IMR-90 (cell line): ENCODE results near the gene CMKLR1. TPM values are rescaled to one million over a fixed set of nuclear protein-coding genes. Genes with fewer than 3 reads are reported as not detected.

Experiments used
- ATAC-seq: fragments of 200-7000 bp; cut with Tn5 transposase; 2 replicates; pipeline ENCODE4 v1.9.1; 2020; ENCODE audit warnings: low read depth, mild to moderate bottlenecking, moderate library complexity
- BruUV-seq: library from RNA; stranded (reverse); fragments of 400-500 nt; replicated peaks from 2 replicates; lab custom pipeline; 2021; lab: Mats Ljungman, UMichigan
- CTCF ChIA-PET: fragments of 300-600 bp; formaldehyde crosslinking; extraction: SDS; loops from one replicate; lab custom pipeline; 2021; ENCODE audit warnings: antibody characterized with exemption; lab: Yijun Ruan, JAX
- POLR2A ChIA-PET: fragments of 300-600 bp; sonication (Branson Sonifier 250); formaldehyde crosslinking; loops from one replicate; lab custom pipeline; 2022; ENCODE audit warnings: antibody characterized with exemption; ENCODE audit not compliant: unreplicated experiment; lab: Charles Lee
- DNase-seq: peaks from one replicate; pipeline ENCODE4 v3.0.0; 2013
- H2AFZ ChIP-seq: replicated peaks from 2 replicates; pipeline ENCODE3; 2013; ENCODE audit warnings: low read length, mild to moderate bottlenecking; ENCODE audit not compliant: poor library complexity
- H2AK5ac ChIP-seq: 2 replicates; pipeline ENCODE4 v1.6.1; 2013; ENCODE audit warnings: low read depth, low read length, inconsistent platforms
- H2AK9ac ChIP-seq: replicated peaks from 2 replicates; pipeline ENCODE3; 2013; ENCODE audit warnings: mild to moderate bottlenecking, low read depth, low read length, moderate library complexity; ENCODE audit not compliant: poor library complexity
- H2BK120ac ChIP-seq: 2 replicates; pipeline ENCODE4 v1.6.1; 2013; ENCODE audit warnings: low read depth, low read length, inconsistent platforms
- H2BK15ac ChIP-seq: 3 replicates; pipeline ENCODE4 v1.6.1; 2013; ENCODE audit warnings: low read depth, low read length, inconsistent platforms
- H2BK20ac ChIP-seq: 2 replicates; pipeline ENCODE4 v1.6.1; 2013; ENCODE audit warnings: low read depth, mild to moderate bottlenecking, inconsistent platforms, low read length, moderate library complexity
- H2BK5ac ChIP-seq: 2 replicates; pipeline ENCODE4 v1.6.1; 2013; ENCODE audit warnings: mild to moderate bottlenecking, low read depth, low read length, inconsistent platforms; ENCODE audit not compliant: poor library complexity, severe bottlenecking
- H3K14ac ChIP-seq: replicated peaks from 2 replicates; pipeline ENCODE4 v1.6.1; 2013; ENCODE audit warnings: low read depth, low read length, inconsistent platforms
- H3K18ac ChIP-seq: 2 replicates; pipeline ENCODE4 v1.6.1; 2013; ENCODE audit warnings: low read depth, low read length, control low read depth
- H3K23ac ChIP-seq: 2 replicates; pipeline ENCODE4 v1.6.1; 2013; ENCODE audit warnings: low read depth, low read length, inconsistent platforms
- H3K27ac ChIP-seq: 2 replicates; pipeline ENCODE4 v1.5.1; 2013; ENCODE audit warnings: mild to moderate bottlenecking, control low read depth, low read length; ENCODE audit not compliant: insufficient read depth
- H3K27me3 ChIP-seq: 2 replicates; pipeline ENCODE4 v1.6.1; 2013; ENCODE audit warnings: low read length; ENCODE audit not compliant: control insufficient read depth, insufficient read depth
- H3K36me3 ChIP-seq: 2 replicates; pipeline ENCODE4 v1.6.1; 2013; ENCODE audit warnings: low read length, mixed read lengths; ENCODE audit not compliant: control insufficient read depth, insufficient read depth
- H3K4ac ChIP-seq: 2 replicates; pipeline ENCODE4 v1.6.1; 2013; ENCODE audit warnings: low read depth, low read length, inconsistent platforms
- H3K4me1 ChIP-seq: 2 replicates; pipeline ENCODE4 v1.6.1; 2013; ENCODE audit warnings: low read length, mixed read lengths; ENCODE audit not compliant: control insufficient read depth, insufficient read depth
- H3K4me2 ChIP-seq: 2 replicates; pipeline ENCODE4 v1.6.1; 2013; ENCODE audit warnings: low read depth, mild to moderate bottlenecking, control low read depth, low read length, moderate library complexity
- H3K4me3 ChIP-seq: 2 replicates; pipeline ENCODE4 v1.5.1; 2013; ENCODE audit warnings: low read depth, mild to moderate bottlenecking, control low read depth, low read length, moderate library complexity; ENCODE audit not compliant: insufficient read depth
- H3K56ac ChIP-seq: 2 replicates; pipeline ENCODE4 v1.6.1; 2013; ENCODE audit warnings: low read length, inconsistent platforms; ENCODE audit not compliant: insufficient read depth; ENCODE audit errors: extremely low read depth
- H3K79me1 ChIP-seq, 2 experiments: 2 replicates each; pipeline ENCODE4 v1.6.1; 2013; ENCODE audit warnings: low read length in 2 of 2, inconsistent platforms in 1 of 2, low read depth in 1 of 2
- H3K9ac ChIP-seq: 2 replicates; pipeline ENCODE4 v1.6.1; 2013; ENCODE audit warnings: low read depth, low read length, control low read depth
- H3K9me1 ChIP-seq: 2 replicates; pipeline ENCODE4 v1.6.1; 2013; ENCODE audit warnings: low read length, inconsistent platforms; ENCODE audit not compliant: insufficient read depth
- H3K9me3 ChIP-seq: 2 replicates; pipeline ENCODE4 v1.6.1; 2013; ENCODE audit warnings: low read length; ENCODE audit not compliant: control insufficient read depth, insufficient read depth
- H4K20me1 ChIP-seq: 2 replicates; pipeline ENCODE4 v1.6.1; 2013; ENCODE audit warnings: low read length, inconsistent platforms; ENCODE audit not compliant: insufficient read depth
- H4K5ac ChIP-seq: 2 replicates; pipeline ENCODE4 v1.6.1; 2013; ENCODE audit warnings: mild to moderate bottlenecking, low read depth, low read length, control low read depth
- H4K8ac ChIP-seq, 2 experiments: 2 replicates each; pipeline ENCODE4 v1.6.1; 2013; ENCODE audit warnings: low read depth in 2 of 2, low read length in 2 of 2, control low read depth in 1 of 2, inconsistent platforms in 1 of 2
- H4K91ac ChIP-seq: 2 replicates; pipeline ENCODE4 v1.6.1; 2013; ENCODE audit warnings: low read depth, low read length, inconsistent platforms; ENCODE audit not compliant: insufficient read depth
- BHLHE40 ChIP-seq: fragments of 150-350 bp; IDR thresholded peaks from 2 replicates; pipeline ENCODE4 v1.6.1; 2016; ENCODE audit warnings: mild to moderate bottlenecking, low read depth, low read length
- CEBPB ChIP-seq: IDR thresholded peaks from 2 replicates; pipeline ENCODE4 v1.6.1; 2012; ENCODE audit warnings: low read depth, low read length, improper control_type of control experiment
- CHD1 ChIP-seq: IDR thresholded peaks from 2 replicates; pipeline ENCODE4 v1.6.1; 2012; ENCODE audit warnings: low read depth, low read length, improper control_type of control experiment
- ELK1 ChIP-seq: fragments of 150-350 bp; IDR thresholded peaks from 2 replicates; pipeline ENCODE4 v1.6.1; 2016; ENCODE audit warnings: low read depth, mild to moderate bottlenecking, low read length, moderate library complexity, borderline replicate concordance
- MAFK ChIP-seq: IDR thresholded peaks from 2 replicates; pipeline ENCODE4 v1.6.1; 2012; ENCODE audit warnings: low read depth, low read length, improper control_type of control experiment
- MAZ ChIP-seq: IDR thresholded peaks from 2 replicates; pipeline ENCODE4 v1.6.1; 2012; ENCODE audit warnings: low read depth, mild to moderate bottlenecking, low read length, improper control_type of control experiment, moderate library complexity, borderline replicate concordance
- WGBS, 2 experiments: methylation state at CpG; one replicate each; pipeline versions ENCODE4 v1.1.5 to v1.1.7; 2013; ENCODE audit warnings: missing lambda C conversion rate in 2 of 2; ENCODE audit not compliant: insufficient read length in 1 of 2; ENCODE audit errors: extremely low coverage in 2 of 2; 5-methylcytosine and 5-hydroxymethylcytosine counted together
- dilution Hi-C: fragments of 300-500 bp; cut with HindIII; formaldehyde crosslinking; loops from one replicate; pipeline ENCODE4 v1.14.3; 2018; ENCODE audit warnings: low sequenced_read_pairs; ENCODE audit not compliant: unreplicated experiment
- in situ Hi-C: fragments of 300-500 bp; cut with MboI; formaldehyde crosslinking; loops from 3 replicates; pipeline ENCODE4 v1.14.3; 2019; ENCODE audit warnings: low sequenced_read_pairs, inconsistent platforms, mixed read lengths
- intact Hi-C: fragments of 100-400 bp; cut with micrococcal nuclease; formaldehyde crosslinking; loops from 2 replicates; pipeline ENCODE4 v1.10.0; 2022
- polyA plus RNA-seq, 3 experiments: library from polyadenylated mRNA; depleted of rRNA; stranded (reverse); fragments of >200 nt; gene quantifications; 2 replicates each; pipeline ENCODE4 v1.2.3, GENCODE V29; 2012; ENCODE audit warnings: low replicate concordance in 1 of 3
- total RNA-seq: library from RNA; depleted of rRNA; stranded (reverse); fragments of >200 nt; gene quantifications from 2 replicates; pipeline ENCODE4 v1.2.3, GENCODE V29; 2012
- TF ChIP-seq, protein P1 (sequence below): conservative IDR thresholded peaks from 2 replicates; pipeline ENCODE4 v1.5.1; 2012; ENCODE audit warnings: mild to moderate bottlenecking, low read depth, low read length, improper control_type of control experiment

The CMKLR1 gene
- total and polyA plus RNA-seq, 2 of the 4 experiments (the other 2 are of a cell fraction) = not detected

GRCh38 chr12:108241986-108242703, 97.0 kb downstream of the CMKLR1 start:
- no peaks in the 10 kb centered on the region for H4K20me1 ChIP-seq
- H2AFZ ChIP-seq = no peak overlapping the region
- DNase-seq = no peak
- in situ Hi-C loops (no loop called here), dilution Hi-C loops (no loop called here), intact Hi-C loops (no loop called here)
- no peak overlapping the region for H4K91ac ChIP-seq
- no peak overlapping the region for H2AK5ac ChIP-seq
- H3K79me1 ChIP-seq = no peaks in the 10 kb centered on the region
- no peak overlapping the region for H3K23ac ChIP-seq
- H3K14ac ChIP-seq = no peak overlapping the region
- H2BK120ac ChIP-seq = no peak overlapping the region
- no peak for ATAC-seq
- H2BK20ac ChIP-seq = no peak overlapping the region
- no peak overlapping the region for H3K4me2 ChIP-seq
- no peak overlapping the region for H2AK9ac ChIP-seq
- no peak overlapping the region for H3K56ac ChIP-seq
- H2BK5ac ChIP-seq = no peak overlapping the region
- H3K27ac ChIP-seq = no peak overlapping the region
- H3K9me3 ChIP-seq = no peaks in the 10 kb centered on the region
- no peak overlapping the region for H2BK15ac ChIP-seq
- H3K9ac ChIP-seq = no peak overlapping the region
- H4K5ac ChIP-seq = no peak overlapping the region
- H4K8ac ChIP-seq = no peak overlapping the region
- H3K4me1 ChIP-seq = no peaks in the 10 kb centered on the region
- no peaks in the 10 kb centered on the region for H3K9me1 ChIP-seq
- ChIA-PET CTCF (no interaction called here), POLR2A (no interaction called here)
- TF ChIP-seq CEBPB (no peak), CHD1 (no peak), MAZ (no peak), MAFK (no peak), BHLHE40 (no peak), ELK1 (no peak)
- TF ChIP-seq, protein P1, sequence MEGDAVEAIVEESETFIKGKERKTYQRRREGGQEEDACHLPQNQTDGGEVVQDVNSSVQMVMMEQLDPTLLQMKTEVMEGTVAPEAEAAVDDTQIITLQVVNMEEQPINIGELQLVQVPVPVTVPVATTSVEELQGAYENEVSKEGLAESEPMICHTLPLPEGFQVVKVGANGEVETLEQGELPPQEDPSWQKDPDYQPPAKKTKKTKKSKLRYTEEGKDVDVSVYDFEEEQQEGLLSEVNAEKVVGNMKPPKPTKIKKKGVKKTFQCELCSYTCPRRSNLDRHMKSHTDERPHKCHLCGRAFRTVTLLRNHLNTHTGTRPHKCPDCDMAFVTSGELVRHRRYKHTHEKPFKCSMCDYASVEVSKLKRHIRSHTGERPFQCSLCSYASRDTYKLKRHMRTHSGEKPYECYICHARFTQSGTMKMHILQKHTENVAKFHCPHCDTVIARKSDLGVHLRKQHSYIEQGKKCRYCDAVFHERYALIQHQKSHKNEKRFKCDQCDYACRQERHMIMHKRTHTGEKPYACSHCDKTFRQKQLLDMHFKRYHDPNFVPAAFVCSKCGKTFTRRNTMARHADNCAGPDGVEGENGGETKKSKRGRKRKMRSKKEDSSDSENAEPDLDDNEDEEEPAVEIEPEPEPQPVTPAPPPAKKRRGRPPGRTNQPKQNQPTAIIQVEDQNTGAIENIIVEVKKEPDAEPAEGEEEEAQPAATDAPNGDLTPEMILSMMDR = no peak
- H3K18ac ChIP-seq = no peak overlapping the region
- H3K4ac ChIP-seq = no peak overlapping the region
- H3K27me3 ChIP-seq = no peaks in the 10 kb centered on the region
- H3K36me3 ChIP-seq = no peaks in the 10 kb centered on the region
- H3K4me3 ChIP-seq = no peak overlapping the region
- no CpG with 5 or more reads among the region's 10 CpGs for WGBS, 2 experiments
- BruUV-seq = no TSS peak
